ENCODE measurements around the gene DOCK4. TPM values are rescaled to one million over a fixed set of nuclear protein-coding genes. Genes with fewer than 3 reads are reported as not detected.

DOCK4 gene
- total RNA-seq, 1 experiment from 2014 or later, result 4.9 TPM

DNA sequence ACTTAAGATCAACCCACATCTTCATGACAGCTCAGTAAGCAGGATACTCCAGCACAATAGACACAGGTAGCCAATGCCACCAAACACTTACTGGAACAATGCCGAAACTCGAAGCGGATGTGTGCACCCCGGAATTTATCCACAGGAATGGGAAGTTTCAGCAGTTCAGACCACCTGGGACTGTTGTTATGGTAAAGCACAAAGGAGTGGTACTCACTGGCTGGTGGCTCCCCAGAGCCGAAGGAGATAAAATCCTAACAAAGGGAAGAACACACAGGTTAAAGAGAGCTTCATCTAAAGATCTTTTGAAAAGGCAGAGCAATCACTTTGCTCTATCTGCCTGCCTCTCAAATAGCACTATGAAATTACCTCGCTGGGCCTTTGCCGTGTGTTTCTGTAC is 305.9 kb downstream of the DOCK4 start:
- H3K18ac ChIP-seq (ENCODE audit: insufficient read length, low read depth, low read length), result no peak overlapping the region
- H3T11ph ChIP-seq (ENCODE audit: low read length), result no peak overlapping the region
- H3K9ac ChIP-seq (ENCODE audit: extremely low read depth, insufficient read length, low read length), result no peak overlapping the region
- no peak overlapping the region for H3K4ac ChIP-seq (ENCODE audit: low read depth, low read length)
- no peaks in the 10 kb centered on the region for H3K23me2 ChIP-seq (ENCODE audit: insufficient read length, low read depth, low read length, poor library complexity, severe bottlenecking)
- Mint-ChIP-seq H3K9me3 (no peaks in the 10 kb centered on the region), H3K4me1 (peaks cover 12 to 16% of the 10 kb centered on the region in 2 experiments), H3K36me3 (ENCODE audit: insufficient read depth in 1 of 3, low read depth in 3 of 3) (peaks cover 0 to 11% (median 0%) of the 10 kb centered on the region in 3 experiments; a peak in 3 of 7 replicates), H3K4me3 (no peak overlapping the region), H3K27me3 (ENCODE audit: low read depth) (no peaks in the 10 kb centered on the region), H3K27ac (peak overlapping the region in 1 of 3 experiments; percentile 26; a peak in 2 of 7 replicates)
- H2BK5ac ChIP-seq (ENCODE audit: insufficient read length, low read length), result no peak overlapping the region
- H2BK120ac ChIP-seq (ENCODE audit: low read depth, low read length, poor library complexity, severe bottlenecking), result no peak overlapping the region
- no peak overlapping the region for H4K5ac ChIP-seq (ENCODE audit: insufficient read length, low read depth, low read length)
- DNase-seq, result no peak
- H3K23ac ChIP-seq (ENCODE audit: insufficient read length, low read depth, low read length), result no peak overlapping the region
- no peak overlapping the region for H3K14ac ChIP-seq (ENCODE audit: insufficient read depth, low read length)
- H3K27me3 ChIP-seq (ENCODE audit: insufficient read depth, low read length), result no peaks in the 10 kb centered on the region
- no peak overlapping the region for H3K56ac ChIP-seq (ENCODE audit: insufficient read length, low read depth, low read length)
- H3K79me2 ChIP-seq (ENCODE audit: insufficient read depth, low read length), result no peaks in the 10 kb centered on the region
- no peak overlapping the region for H2BK15ac ChIP-seq (ENCODE audit: low read depth, low read length)
- H3K79me1 ChIP-seq (ENCODE audit: insufficient read depth, low read depth, low read length, poor library complexity, severe bottlenecking), result no peaks in the 10 kb centered on the region
- no peak overlapping the region for H3K27ac ChIP-seq (ENCODE audit: insufficient read length, low read depth, low read length)
- no peak overlapping the region for H2BK20ac ChIP-seq (ENCODE audit: low read depth, low read length, poor library complexity, severe bottlenecking)
- no peaks in the 10 kb centered on the region for H4K20me1 ChIP-seq (ENCODE audit: control insufficient read depth, insufficient read depth, insufficient read length)
- no peak overlapping the region for H4K91ac ChIP-seq (ENCODE audit: insufficient read length, low read depth, low read length)
- no peak overlapping the region for H2BK12ac ChIP-seq (ENCODE audit: insufficient read length, low read depth, low read length)
- H3K4me1 ChIP-seq (ENCODE audit: insufficient read depth, low read length), result no peaks in the 10 kb centered on the region
- no peaks in the 10 kb centered on the region for H3K9me3 ChIP-seq (ENCODE audit: control insufficient read depth, low read depth, low read length)
- no CpG with 5 or more reads among the region's 7 CpGs for WGBS (ENCODE audit: extremely low coverage, insufficient read length, low lambda C conversion rate)
- no peak overlapping the region for H3K4me2 ChIP-seq (ENCODE audit: insufficient read depth, insufficient read length, low read length)
- no peak overlapping the region for H2AK5ac ChIP-seq (ENCODE audit: insufficient read length, low read length)
- H2AFZ ChIP-seq (ENCODE audit: low read length), result no peak overlapping the region
- H4K8ac ChIP-seq (replicated peaks; ENCODE audit: insufficient read length, low read depth, low read length), result no peak overlapping the region
- TF ChIP-seq CTCF (conservative IDR thresholded peaks at IDR 0.05), result no peak
